Measurements from ENCODE around the gene ERCC6. TPM values are rescaled to one million over a fixed set of nuclear protein-coding genes. Genes with fewer than 3 reads are reported as not detected.

Gene ERCC6
- total RNA-seq, 1 donor = 79.7 TPM

DNA sequence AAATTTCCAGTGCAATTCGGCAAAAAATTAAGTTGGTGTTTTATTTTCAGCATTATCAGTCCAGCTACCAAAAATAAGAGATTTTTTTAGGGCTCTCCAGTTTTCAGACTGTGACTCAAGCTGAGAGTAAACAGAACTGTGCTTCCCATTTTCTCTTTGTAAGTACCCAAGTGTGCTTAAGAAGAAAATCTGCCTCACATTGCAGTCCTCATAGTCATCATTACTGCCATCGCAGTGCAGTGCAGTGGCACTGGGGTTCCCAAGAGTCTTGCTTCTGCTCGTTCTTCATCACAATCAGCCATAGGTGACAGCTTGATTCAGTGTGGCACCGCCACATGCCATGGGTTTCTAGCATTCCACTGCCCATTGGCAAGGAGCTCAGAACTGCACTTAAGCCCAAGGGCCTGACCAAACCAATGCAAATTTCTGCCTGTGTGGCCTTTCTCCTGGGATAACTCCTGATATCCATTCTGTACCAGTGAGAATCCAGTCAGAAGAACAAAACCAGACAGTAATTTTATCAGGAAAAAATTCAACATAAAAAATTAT, 25.6 kb upstream of the ERCC6 start:
- TF ChIP-seq, protein P1, sequence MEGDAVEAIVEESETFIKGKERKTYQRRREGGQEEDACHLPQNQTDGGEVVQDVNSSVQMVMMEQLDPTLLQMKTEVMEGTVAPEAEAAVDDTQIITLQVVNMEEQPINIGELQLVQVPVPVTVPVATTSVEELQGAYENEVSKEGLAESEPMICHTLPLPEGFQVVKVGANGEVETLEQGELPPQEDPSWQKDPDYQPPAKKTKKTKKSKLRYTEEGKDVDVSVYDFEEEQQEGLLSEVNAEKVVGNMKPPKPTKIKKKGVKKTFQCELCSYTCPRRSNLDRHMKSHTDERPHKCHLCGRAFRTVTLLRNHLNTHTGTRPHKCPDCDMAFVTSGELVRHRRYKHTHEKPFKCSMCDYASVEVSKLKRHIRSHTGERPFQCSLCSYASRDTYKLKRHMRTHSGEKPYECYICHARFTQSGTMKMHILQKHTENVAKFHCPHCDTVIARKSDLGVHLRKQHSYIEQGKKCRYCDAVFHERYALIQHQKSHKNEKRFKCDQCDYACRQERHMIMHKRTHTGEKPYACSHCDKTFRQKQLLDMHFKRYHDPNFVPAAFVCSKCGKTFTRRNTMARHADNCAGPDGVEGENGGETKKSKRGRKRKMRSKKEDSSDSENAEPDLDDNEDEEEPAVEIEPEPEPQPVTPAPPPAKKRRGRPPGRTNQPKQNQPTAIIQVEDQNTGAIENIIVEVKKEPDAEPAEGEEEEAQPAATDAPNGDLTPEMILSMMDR (IDR thresholded peaks at IDR 0.05; ENCODE audit: insufficient read depth, low read length) = no peak
- DNase-seq (ENCODE audit: low read depth) = peak; percentile 46
- H3K4me3 ChIP-seq (ENCODE audit: low read depth, low read length) = no peak overlapping the region

- peak; percentile 74 for DNase-seq (ENCODE audit: low read depth)
- TF ChIP-seq, protein P1 (IDR thresholded peaks at IDR 0.05; ENCODE audit: insufficient read depth, low read length) = no peak
- no peak overlapping the region for H3K4me3 ChIP-seq (ENCODE audit: low read depth, low read length)
Measured at GRCh38 chr10:49562893-49563292, 24.0 kb upstream of the ERCC6 start.

GRCh38 chr10:49560526-49560925, 21.6 kb upstream of the ERCC6 start:
- DNase-seq (ENCODE audit: low read depth) = no peak
- no peak overlapping the region for H3K4me3 ChIP-seq (ENCODE audit: low read depth, low read length)
- TF ChIP-seq, protein P1 (IDR thresholded peaks at IDR 0.05; ENCODE audit: insufficient read depth, low read length) = no peak

DNA sequence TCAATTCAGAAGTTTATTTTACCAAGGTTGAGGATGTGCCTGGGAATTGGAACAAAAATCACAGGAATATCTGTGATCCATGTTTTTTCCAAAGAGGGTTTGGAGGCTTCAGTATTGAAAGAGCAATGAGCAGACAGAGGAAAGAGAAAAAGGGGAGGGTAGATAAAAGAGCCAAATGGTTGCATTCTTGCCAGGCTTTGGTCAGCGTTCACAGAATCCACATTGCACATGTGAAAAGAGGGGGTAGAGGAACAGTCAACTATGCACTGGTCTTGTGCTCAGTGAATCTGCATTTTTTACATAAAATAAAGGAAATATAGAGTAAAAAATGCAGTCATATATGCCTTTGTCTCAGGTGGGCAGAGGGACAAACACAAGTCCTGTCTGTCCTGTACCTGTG, 20.6 kb upstream of the ERCC6 start:
- DNase-seq (ENCODE audit: low read depth) = peak; percentile 66
- TF ChIP-seq, protein P1 (IDR thresholded peaks at IDR 0.05; ENCODE audit: insufficient read depth, low read length) = no peak
- no peak overlapping the region for H3K4me3 ChIP-seq (ENCODE audit: low read depth, low read length)

DNA sequence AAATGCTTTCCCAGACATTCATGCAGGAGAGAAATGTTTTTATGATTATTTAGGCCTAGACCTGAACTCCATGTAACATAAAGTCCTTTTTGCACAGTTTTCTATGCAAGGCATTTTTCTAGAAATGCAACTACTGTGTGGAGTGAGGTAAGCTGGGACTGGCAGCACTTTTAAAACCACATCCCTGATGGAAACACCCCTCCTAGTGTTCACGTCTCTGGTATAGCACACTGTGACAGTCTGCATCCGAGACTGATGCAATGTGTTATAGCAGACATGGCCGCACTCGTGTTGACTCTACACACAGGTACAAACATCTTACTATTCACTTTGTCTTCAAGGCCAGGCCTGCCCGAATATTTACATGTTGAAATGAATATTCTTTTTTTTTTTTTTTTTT, 19.3 kb upstream of the ERCC6 start:
- TF ChIP-seq, protein P1 (IDR thresholded peaks at IDR 0.05; ENCODE audit: insufficient read depth, low read length) = peak; percentile 8
- H3K4me3 ChIP-seq (ENCODE audit: low read depth, low read length) = no peak overlapping the region
- no peak for DNase-seq (ENCODE audit: low read depth)

DNA sequence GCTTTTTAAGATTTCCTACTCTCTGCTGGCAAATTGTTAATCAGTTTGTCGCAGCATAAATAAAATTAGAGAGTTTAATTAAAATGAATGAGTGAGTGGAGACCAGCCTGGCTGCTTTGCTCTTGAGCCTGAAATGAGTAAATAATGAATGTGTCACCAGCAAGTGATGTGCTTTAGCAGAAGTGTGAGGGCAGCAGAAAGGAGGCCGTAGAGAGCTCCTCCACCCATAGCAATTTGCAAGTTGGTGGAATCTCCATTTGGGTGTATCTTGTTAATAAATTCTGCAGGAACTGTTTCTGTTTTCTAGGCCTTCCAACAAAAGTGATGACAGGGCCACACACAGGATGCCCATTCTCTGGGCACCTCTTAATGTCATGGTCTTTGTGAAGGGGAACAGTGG, 18.8 kb upstream of the ERCC6 start:
- DNase-seq (ENCODE audit: low read depth) = no peak
- TF ChIP-seq, protein P1 (IDR thresholded peaks at IDR 0.05; ENCODE audit: insufficient read depth, low read length) = no peak
- no peak overlapping the region for H3K4me3 ChIP-seq (ENCODE audit: low read depth, low read length)

DNA sequence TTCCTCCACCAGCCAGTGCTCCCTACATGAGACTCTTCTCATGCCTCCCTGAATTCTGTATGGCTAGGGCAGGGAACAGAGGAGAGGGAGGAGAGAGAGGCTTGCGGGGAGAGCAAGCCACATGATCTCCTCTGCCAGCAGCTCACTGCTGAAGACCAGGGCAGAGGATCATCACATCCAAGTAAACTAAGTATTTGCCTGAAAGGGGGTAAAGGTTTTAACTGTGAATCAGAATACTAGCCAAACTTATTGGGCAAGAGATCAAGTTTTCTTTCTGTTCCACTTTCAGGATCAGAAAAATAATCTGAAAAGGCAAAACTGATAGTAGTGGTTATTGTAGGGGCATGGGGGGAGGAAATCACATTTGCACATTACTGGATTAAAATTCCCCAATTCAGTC, 17.8 kb upstream of the ERCC6 start:
- DNase-seq (ENCODE audit: low read depth) = peak; percentile 44
- no peak overlapping the region for H3K4me3 ChIP-seq (ENCODE audit: low read depth, low read length)
- TF ChIP-seq, protein P1 (IDR thresholded peaks at IDR 0.05; ENCODE audit: insufficient read depth, low read length) = no peak

Measured in fibroblast of the aortic adventitia (primary cell).